OCI-LY3 (cell line): ENCODE results near the gene RNF144A.

ENCODE experiments used
- H2AFZ ChIP-seq: fragments of 200-600, 300-600 bp; shearing (Covaris generic); 2 replicates; pipeline ENCODE4 v1.6.0; 2014; ENCODE audit warnings: antibody characterized with exemption, low read depth, low read length
- H3K27ac ChIP-seq: fragments of 200-600, 300-600 bp; sonication (generic); 2 replicates; pipeline ENCODE4 v1.5.1; 2014; ENCODE audit warnings: mild to moderate bottlenecking, low read length, moderate library complexity, mixed read lengths
- H3K27me3 ChIP-seq: fragments of 200-600, 300-600 bp; sonication (generic); 2 replicates; pipeline ENCODE4 v1.6.1; 2014; ENCODE audit warnings: low read depth, low read length, mixed read lengths
- H3K36me3 ChIP-seq: fragments of 200-600, 300-600 bp; sonication (generic); replicated peaks from 2 replicates; pipeline ENCODE3; 2014; ENCODE audit warnings: low read depth, low read length, mixed read lengths
- H3K4me1 ChIP-seq: fragments of 300-600, 200-600 bp; sonication (generic); 2 replicates; pipeline ENCODE4 v1.6.1; 2014; ENCODE audit warnings: low read length, mixed read lengths
- H3K4me2 ChIP-seq: fragments of 200-600, 300-600 bp; sonication (generic); 2 replicates; pipeline ENCODE4 v1.6.1; 2014; ENCODE audit warnings: low read length, mixed read lengths
- H3K4me3 ChIP-seq: fragments of 300-600, 200-600 bp; sonication (generic); 2 replicates; pipeline ENCODE4 v1.5.1; 2014; ENCODE audit warnings: antibody characterized with exemption, mild to moderate bottlenecking, low read length, moderate library complexity
- H3K79me2 ChIP-seq: fragments of 300-600, 200-600 bp; shearing (Covaris generic); 2 replicates; pipeline ENCODE4 v1.6.1; 2014; ENCODE audit warnings: mild to moderate bottlenecking, low read length, mixed read lengths
- H3K9ac ChIP-seq: fragments of 300-600, 200-600 bp; shearing (Covaris generic); 2 replicates; pipeline ENCODE4 v1.6.0; 2014; ENCODE audit warnings: mild to moderate bottlenecking, low read length, moderate library complexity
- H3K9me3 ChIP-seq: fragments of 200-600, 300-600 bp; shearing (Covaris generic); 2 replicates; pipeline ENCODE4 v1.6.1; 2014; ENCODE audit warnings: low read length, mixed read lengths; ENCODE audit not compliant: insufficient read depth
- H4K20me1 ChIP-seq: fragments of 200-600, 300-600 bp; sonication (generic); 2 replicates; pipeline ENCODE4 v1.6.1; 2016; ENCODE audit warnings: low read length, mixed read lengths; ENCODE audit not compliant: insufficient read depth
- EZH2phosphoT487 ChIP-seq: fragments of 200-600 bp; shearing (Covaris generic); IDR thresholded peaks from 2 replicates; pipeline ENCODE4 v1.6.1; 2018; ENCODE audit warnings: antibody characterized with exemption, mixed run types, low read depth
- TF ChIP-seq, protein P1 (sequence below): fragments of 200-600, 300-600 bp; sonication (generic); IDR thresholded peaks from 2 replicates; pipeline ENCODE4 v1.5.1; 2014; ENCODE audit warnings: antibody characterized with exemption, low read length, low read depth

Gene RNF144A

DNA sequence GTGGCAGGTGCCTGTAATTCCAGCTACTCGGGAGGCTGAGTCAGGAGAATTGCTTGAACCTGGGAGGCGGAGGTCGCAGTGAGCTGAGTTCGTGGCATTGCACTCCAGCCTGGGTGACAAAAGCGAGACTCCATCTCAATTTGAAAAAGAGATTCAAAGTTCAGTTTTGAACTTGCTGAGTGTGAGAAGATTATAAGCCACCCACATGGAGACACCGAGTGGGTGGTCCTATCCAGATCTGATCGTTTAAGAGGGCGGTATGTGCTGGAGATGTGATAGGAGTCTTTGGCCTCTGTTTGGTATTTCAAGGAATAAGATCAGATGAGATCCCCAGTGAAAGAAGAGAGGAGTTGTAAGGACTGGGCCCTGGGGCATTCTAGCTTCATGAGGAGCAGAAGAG is 25.6 kb downstream of the RNF144A start:
- Histone ChIP-seq H3K9me3 (no peaks in the 10 kb centered on the region), H3K4me3 (no peak overlapping the region), H3K27me3 (peaks cover 3% of the 10 kb centered on the region; the same call in 1 of the 2 replicates), H3K79me2 (no peaks in the 10 kb centered on the region), H3K4me2 (no peak overlapping the region), H3K27ac (no peak overlapping the region), H3K9ac (no peak overlapping the region), H2AFZ (no peak overlapping the region), H4K20me1 (no peaks in the 10 kb centered on the region), H3K4me1 (no peaks in the 10 kb centered on the region), H3K36me3 (no peaks in the 10 kb centered on the region)
- no peak for TF ChIP-seq EZH2phosphoT487
- TF ChIP-seq, protein P1, sequence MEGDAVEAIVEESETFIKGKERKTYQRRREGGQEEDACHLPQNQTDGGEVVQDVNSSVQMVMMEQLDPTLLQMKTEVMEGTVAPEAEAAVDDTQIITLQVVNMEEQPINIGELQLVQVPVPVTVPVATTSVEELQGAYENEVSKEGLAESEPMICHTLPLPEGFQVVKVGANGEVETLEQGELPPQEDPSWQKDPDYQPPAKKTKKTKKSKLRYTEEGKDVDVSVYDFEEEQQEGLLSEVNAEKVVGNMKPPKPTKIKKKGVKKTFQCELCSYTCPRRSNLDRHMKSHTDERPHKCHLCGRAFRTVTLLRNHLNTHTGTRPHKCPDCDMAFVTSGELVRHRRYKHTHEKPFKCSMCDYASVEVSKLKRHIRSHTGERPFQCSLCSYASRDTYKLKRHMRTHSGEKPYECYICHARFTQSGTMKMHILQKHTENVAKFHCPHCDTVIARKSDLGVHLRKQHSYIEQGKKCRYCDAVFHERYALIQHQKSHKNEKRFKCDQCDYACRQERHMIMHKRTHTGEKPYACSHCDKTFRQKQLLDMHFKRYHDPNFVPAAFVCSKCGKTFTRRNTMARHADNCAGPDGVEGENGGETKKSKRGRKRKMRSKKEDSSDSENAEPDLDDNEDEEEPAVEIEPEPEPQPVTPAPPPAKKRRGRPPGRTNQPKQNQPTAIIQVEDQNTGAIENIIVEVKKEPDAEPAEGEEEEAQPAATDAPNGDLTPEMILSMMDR, result no peak

DNA sequence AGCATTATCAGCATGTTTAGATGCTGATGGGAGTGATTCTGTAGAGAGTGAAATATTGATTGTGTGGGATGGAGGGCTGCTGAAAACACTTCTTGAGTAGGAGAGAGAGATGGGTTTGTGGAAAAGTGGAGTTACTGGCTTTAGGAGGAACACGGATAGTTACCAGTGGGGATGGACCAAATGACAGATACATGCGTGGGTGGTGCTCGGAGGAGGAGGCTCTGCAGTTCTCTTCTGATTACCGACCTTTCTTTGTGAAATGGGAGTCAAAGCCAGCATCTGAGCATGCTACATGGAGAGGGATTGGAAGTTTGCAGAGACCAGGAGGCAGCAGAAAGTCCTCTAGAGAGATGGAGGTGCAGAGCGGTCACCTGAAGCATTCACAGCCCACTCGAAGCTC is 26.3 kb downstream of the RNF144A start:
- Histone ChIP-seq H3K4me2 (no peak overlapping the region), H3K9me3 (no peaks in the 10 kb centered on the region), H2AFZ (no peak overlapping the region), H3K36me3 (no peaks in the 10 kb centered on the region), H4K20me1 (no peaks in the 10 kb centered on the region), H3K4me1 (no peaks in the 10 kb centered on the region), H3K27ac (no peak overlapping the region), H3K27me3 (peaks cover 3% of the 10 kb centered on the region; the same call in 1 of the 2 replicates), H3K79me2 (no peaks in the 10 kb centered on the region), H3K4me3 (no peak overlapping the region), H3K9ac (no peak overlapping the region)
- TF ChIP-seq, protein P1, result no peak
- TF ChIP-seq EZH2phosphoT487, result no peak

DNA sequence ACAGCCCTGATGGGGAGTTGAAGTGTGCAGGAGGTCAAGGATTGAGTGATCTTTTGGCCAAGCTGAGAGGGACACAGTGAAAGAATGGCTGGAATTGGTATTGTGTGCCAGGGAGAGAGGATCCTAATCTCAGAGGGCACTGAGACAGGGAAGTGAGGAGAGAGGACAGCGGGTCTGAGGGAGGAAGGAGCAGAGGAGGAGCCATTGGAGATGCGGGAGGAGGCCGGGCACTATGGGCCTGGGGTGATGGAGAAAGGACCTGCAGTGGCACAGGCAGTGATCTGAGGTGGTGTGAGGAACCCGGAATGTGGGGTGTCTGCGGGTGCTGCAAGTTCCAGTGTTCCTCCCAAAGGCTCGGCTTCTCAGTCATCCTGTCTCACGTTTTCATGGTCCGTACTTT is 26.8 kb downstream of the RNF144A start:
- H3K4me1 ChIP-seq, result no peaks in the 10 kb centered on the region
- H3K4me3 ChIP-seq, result no peak overlapping the region
- H3K27me3 ChIP-seq, result peaks cover 3% of the 10 kb centered on the region; the same call in 1 of the 2 replicates
- H3K9ac ChIP-seq, result no peak overlapping the region
- H3K4me2 ChIP-seq, result no peak overlapping the region
- H3K27ac ChIP-seq, result no peak overlapping the region
- H3K9me3 ChIP-seq, result no peaks in the 10 kb centered on the region
- H3K36me3 ChIP-seq, result no peaks in the 10 kb centered on the region
- TF ChIP-seq, protein P1, result no peak
- no peak for TF ChIP-seq EZH2phosphoT487
- H3K79me2 ChIP-seq, result no peaks in the 10 kb centered on the region
- H2AFZ ChIP-seq, result no peak overlapping the region
- H4K20me1 ChIP-seq, result no peaks in the 10 kb centered on the region

DNA sequence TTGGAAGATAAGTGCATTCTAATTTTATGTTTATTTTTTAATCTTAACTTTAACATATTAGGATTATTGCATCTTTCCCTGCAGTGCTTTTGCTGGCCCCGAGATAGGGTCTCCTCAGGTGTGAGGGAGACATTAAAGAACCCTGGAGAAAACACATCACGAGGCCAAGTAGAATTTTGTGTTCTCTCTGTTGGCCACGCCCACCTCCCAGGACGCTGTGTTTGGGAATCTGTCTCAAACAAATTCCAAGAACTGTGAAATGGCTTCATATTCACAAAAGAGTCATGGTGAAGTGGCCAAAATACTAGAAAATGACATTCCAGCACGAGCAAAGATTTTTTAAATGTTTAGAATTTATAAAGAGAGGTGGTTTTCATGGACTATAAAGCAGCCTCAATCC is 27.3 kb downstream of the RNF144A start:
- no peaks in the 10 kb centered on the region for H3K36me3 ChIP-seq
- H3K4me3 ChIP-seq, result no peak overlapping the region
- no peak overlapping the region for H2AFZ ChIP-seq
- no peaks in the 10 kb centered on the region for H4K20me1 ChIP-seq
- TF ChIP-seq, protein P1, result no peak
- no peak for TF ChIP-seq EZH2phosphoT487
- no peak overlapping the region for H3K27ac ChIP-seq
- H3K79me2 ChIP-seq, result no peaks in the 10 kb centered on the region
- H3K4me2 ChIP-seq, result no peak overlapping the region
- H3K9ac ChIP-seq, result no peak overlapping the region
- no peaks in the 10 kb centered on the region for H3K9me3 ChIP-seq
- no peaks in the 10 kb centered on the region for H3K4me1 ChIP-seq
- peaks cover 3% of the 10 kb centered on the region; the same call in 1 of the 2 replicates for H3K27me3 ChIP-seq
